Measurements from ENCODE around the gene ALKBH2. TPM values are rescaled to one million over a fixed set of nuclear protein-coding genes. Genes with fewer than 3 reads are reported as not detected.

The ALKBH2 gene
- 7.7 TPM for total RNA-seq
- long read RNA-seq, partial matches to known transcripts: 1 of 5 reads
- long read RNA-seq, other reads (novel, unspliced or antisense): 0 of 5 reads

GRCh38 chr12:109093022-109093918, at the start of gene ALKBH2:
Gene ALKBH2, minus strand, starts transcription at chr12:109093472. Its CDS starts 686 bp downstream, at chr12:109092786.
- intact Hi-C loops (cut with DNase I): loop anchor here (2.0 to 10.0 kb wide), 4 partner anchors 208 to 530 kb away; partner anchors contain the start of genes DAO, ISCU and SSH1
- DNase-seq (ENCODE audit: missing footprints) (peak; percentile 97), ATAC-seq (peak; percentile 68)

DNA sequence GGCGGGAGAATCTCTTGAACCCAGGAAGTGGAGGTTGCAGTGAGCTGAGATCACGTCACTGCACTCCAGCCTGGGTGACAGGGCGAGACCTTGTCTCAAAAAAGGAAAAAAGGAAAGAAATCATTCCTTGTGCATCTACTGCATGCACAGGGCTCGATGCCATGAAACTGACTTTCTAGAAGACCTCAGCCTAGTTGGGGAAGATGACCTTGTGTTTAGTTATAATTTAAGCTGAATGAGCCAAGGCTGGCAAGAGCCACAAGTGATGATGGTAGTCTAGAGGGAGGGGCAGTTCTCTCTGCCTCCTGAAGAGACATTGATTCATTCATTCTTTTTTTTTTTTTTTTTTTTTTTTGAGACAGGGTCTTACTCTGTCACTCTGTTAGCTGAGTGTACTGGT, 47.3 kb upstream of the ALKBH2 start:
- ATAC-seq: peak; percentile 31
- intact Hi-C loops (cut with DNase I): no loop called here
- DNase-seq (ENCODE audit: missing footprints): no peak

DNA sequence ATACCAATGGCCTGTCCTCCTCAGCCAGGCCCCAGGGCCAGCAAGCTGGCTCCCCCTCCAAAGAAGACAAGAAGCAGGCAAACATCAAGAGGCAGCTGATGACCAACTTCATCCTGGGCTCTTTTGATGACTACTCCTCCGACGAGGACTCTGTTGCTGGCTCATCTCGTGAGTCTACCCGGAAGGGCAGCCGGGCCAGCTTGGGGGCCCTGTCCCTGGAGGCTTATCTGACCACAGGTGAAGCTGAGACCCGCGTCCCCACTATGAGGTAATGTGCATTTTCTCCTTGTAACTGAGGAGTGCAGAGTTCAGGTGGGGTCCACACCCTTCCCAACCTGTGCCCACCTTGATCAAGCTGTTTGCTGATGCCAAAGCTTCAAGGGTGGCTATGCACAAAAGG, 46.5 kb upstream of the ALKBH2 start:
- no peak for DNase-seq (ENCODE audit: missing footprints)
- peak; percentile 15 for ATAC-seq
- intact Hi-C loops (cut with DNase I): no loop called here

- ATAC-seq (peak; percentile 16), DNase-seq (ENCODE audit: missing footprints) (no peak)
- intact Hi-C loops (cut with DNase I): no loop called here
These were observed 46.1 kb upstream of the ALKBH2 start for GRCh38 chr12:109139360-109139759.

- ATAC-seq (no peak), DNase-seq (ENCODE audit: missing footprints) (no peak)
- intact Hi-C loops (cut with DNase I): no loop called here
These were observed 43.8 kb upstream of the ALKBH2 start for GRCh38 chr12:109137055-109137454.

- ATAC-seq (peak; percentile 56), DNase-seq (ENCODE audit: missing footprints) (no peak)
- intact Hi-C loops (cut with DNase I): no loop called here
These were observed 41.1 kb upstream of the ALKBH2 start for GRCh38 chr12:109134186-109134917.

DNA sequence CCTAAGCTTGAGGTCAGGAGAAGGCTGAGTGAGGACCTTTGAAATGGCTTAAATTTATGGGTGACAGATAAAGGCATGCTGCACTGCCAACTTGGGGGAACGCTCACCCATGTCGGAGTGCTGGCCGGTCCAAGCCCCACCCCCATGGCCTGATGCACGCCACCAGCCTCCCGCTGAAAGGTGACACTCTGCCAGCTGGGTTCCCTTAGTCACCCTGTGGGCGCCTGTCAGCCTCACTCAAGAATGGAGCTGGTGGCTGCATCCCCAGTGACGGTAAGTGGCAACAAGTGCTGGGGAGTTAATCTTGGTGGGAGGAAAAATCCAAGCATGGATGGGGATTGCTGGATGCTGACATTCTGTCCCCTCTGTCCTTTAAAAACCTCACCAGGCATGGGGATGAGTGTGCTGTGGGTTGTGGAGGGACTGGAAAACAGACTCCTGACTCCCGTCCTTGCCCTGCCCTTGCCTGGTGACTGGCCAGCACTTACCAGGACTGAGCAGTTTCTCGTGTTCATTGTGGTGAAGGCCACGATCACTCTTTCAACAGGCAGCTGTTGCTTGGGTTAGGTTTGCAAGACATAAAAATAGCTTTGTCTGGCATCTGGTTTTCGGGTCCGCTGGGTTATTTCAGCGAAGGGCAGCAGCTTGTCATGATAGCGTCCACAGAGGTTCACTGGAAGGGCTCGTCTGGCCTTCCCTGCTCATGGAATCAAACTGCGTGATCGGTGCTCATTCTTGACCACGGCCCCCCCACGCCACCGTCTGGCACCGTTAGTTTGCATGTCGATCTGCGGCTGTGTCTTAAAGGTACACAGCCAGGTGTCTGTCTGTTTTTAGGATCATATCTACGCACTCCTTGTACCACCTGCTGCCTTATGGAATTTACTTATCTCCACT, 38.1 kb upstream of the ALKBH2 start:
- DNase-seq (ENCODE audit: missing footprints): peak; percentile 85
- peak; percentile 84 for ATAC-seq
- intact Hi-C loops (cut with DNase I): loop anchor here (2.0 kb wide), 1 partner anchor 15 kb away; the partner anchor contains the start of gene ACACB

DNA sequence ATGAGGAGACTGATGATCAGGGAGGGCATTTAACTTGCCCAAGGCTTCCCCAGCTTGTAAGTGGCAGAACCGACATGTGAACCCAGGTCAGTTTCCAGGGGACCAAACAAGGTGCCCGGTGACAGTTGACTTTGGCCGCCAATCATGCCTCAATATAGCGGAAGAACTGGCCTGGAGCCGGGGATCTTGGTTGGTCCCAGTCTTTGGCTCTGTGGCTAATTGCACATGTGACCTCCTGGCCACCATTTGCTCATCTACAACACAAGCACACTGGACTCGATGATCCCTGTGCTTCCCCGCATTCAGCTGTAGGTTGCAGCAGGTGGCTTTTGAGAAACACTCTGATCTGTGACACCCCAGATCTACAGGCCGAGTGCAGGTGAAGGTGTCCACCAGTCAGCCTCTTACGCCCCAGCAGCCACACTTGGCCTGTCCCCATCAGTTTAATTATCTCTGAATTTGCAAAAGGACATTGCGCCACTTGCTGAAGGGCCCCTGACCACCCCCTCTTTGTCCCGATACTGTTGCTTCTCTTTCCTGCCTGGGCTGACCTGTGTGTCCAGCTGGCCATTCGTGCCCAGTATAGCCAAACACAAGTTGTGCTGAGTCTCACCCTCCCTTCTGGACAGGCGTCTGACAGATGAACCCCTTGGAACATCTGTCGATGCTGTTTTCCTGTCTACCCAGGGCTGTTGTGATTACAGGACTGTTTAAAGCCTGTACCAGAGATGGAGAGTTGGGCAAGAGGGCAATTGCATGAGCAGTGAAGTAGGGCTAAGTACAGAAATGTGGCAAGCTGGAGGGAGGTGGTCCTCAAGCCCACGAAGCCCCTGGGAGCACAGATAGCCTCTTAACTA, 37.3 kb upstream of the ALKBH2 start:
- intact Hi-C loops (cut with DNase I): loop anchor here (2.0 kb wide), 1 partner anchor 14 kb away; the partner anchor contains the start of gene ACACB
- peak; percentile 17 for ATAC-seq
- DNase-seq (ENCODE audit: missing footprints): no peak

DNA sequence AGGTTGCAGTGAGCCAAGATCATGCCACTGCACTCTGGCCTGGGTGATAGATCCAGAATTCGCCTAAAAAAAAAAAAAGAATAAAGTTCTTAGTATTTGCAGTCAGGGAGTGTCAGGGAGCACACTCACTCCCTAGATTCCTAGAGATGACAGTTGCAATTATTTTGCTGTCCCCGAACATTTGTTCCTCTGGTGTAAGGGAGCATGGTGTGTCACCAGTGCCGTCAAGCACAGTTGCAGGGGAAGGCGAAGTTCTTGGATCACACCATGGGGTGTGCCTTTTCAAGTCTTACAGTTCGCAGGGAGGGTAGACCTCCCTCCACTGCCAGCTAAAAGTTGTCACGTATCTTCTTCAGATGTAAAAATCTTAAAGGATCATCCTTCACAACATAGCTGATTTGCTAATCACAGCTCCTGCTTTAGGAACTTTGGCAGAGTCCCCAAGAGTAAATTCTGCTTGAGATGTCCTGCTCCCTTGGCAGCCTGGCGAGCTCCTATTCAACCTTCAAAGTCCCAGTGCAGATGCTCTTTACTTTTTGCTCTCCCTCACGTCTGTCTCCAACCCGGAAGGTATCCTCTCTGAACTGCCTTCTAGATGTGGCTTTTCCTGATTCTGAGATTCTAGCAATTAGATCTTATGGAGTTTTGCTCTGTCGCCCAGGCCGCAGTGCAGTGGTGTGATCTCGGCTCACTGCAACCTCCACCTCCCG, 34.4 kb upstream of the ALKBH2 start:
- intact Hi-C loops (cut with DNase I): no loop called here
- DNase-seq (ENCODE audit: missing footprints) (no peak), ATAC-seq (no peak)

- ATAC-seq (peak; percentile 49), DNase-seq (ENCODE audit: missing footprints) (no peak)
- intact Hi-C loops (cut with DNase I): no loop called here
These were observed 33.5 kb upstream of the ALKBH2 start for GRCh38 chr12:109126784-109127183.

GRCh38 chr12:109125791-109126190, 32.5 kb upstream of the ALKBH2 start:
- DNase-seq (ENCODE audit: missing footprints) (no peak), ATAC-seq (no peak)
- intact Hi-C loops (cut with DNase I): no loop called here

- intact Hi-C loops (cut with DNase I): no loop called here
- ATAC-seq (no peak), DNase-seq (ENCODE audit: missing footprints) (no peak)
These were observed 31.8 kb upstream of the ALKBH2 start for GRCh38 chr12:109124878-109125648.

GRCh38 chr12:109121346-109121880, 28.1 kb upstream of the ALKBH2 start:
- ATAC-seq (no peak), DNase-seq (ENCODE audit: missing footprints) (no peak)
- intact Hi-C loops (cut with DNase I): no loop called here

- intact Hi-C loops (cut with DNase I): no loop called here
- ATAC-seq: no peak
- DNase-seq (ENCODE audit: missing footprints): no peak
These were observed 27.3 kb upstream of the ALKBH2 start for GRCh38 chr12:109120557-109120956.

DNA sequence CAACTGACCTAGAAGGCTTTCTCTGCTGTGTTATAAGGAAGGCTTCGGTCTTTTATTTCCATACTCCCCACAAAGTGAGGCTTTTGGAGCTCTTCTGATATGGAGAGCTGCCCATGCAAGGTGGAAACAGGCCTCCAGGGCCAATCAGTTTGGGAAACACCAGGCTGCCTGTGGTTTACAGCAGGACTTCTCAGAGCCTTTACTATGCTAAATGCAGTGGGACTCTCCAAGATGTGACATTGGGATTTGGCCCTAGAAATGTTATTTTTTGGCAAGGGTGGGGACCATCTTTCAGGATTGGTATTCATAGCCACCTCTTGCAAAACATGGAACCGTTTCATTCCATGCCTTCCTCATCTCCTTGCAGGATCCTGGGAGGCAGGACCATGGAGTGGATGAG, 26.8 kb upstream of the ALKBH2 start:
- intact Hi-C loops (cut with DNase I): no loop called here
- DNase-seq (ENCODE audit: missing footprints): no peak
- no peak for ATAC-seq

- ATAC-seq: no peak
- intact Hi-C loops (cut with DNase I): loop anchor here (2.0 kb wide), 1 partner anchor 14 kb away; no protein-coding TSS in a partner anchor
These were observed 23.3 kb upstream of the ALKBH2 start for GRCh38 chr12:109116611-109116949.

More at GRCh38 chr12:109116611-109116949, 23.3 kb upstream of the ALKBH2 start:
- DNase-seq (ENCODE audit: missing footprints): no peak

All from Right ventricle myocardium inferior (tissue), 1 donor.